H9 (cell line): ENCODE measurements around the gene MARVELD2. TPM values are rescaled to one million over a fixed set of nuclear protein-coding genes. Genes with fewer than 3 reads are reported as not detected.

ENCODE experiments used
- DNase-seq: peaks from one replicate; pipeline ENCODE4 v3.0.0-alpha.2; 2017
- H2AFZ ChIP-seq: one replicate; pipeline ENCODE4 v1.6.1; 2013; ENCODE audit warnings: mild to moderate bottlenecking, low read length, control low read depth, moderate library complexity
- H2AK5ac ChIP-seq: 2 replicates; pipeline ENCODE4 v1.6.1; 2013; ENCODE audit warnings: low read length, control low read depth, mixed read lengths; ENCODE audit not compliant: insufficient read length
- H2BK120ac ChIP-seq: one replicate; pipeline ENCODE4 v1.6.1; 2013; ENCODE audit warnings: low read depth, mild to moderate bottlenecking, low read length, control low read depth, inconsistent platforms; ENCODE audit not compliant: poor library complexity, severe bottlenecking
- H2BK12ac ChIP-seq: 2 replicates; pipeline ENCODE4 v1.6.1; 2013; ENCODE audit warnings: low read length, control low read depth, mixed read lengths, low read depth; ENCODE audit not compliant: insufficient read length
- H2BK15ac ChIP-seq: 2 replicates; pipeline ENCODE4 v1.6.1; 2013; ENCODE audit warnings: low read depth, low read length, control low read depth
- H2BK20ac ChIP-seq: one replicate; pipeline ENCODE4 v1.6.1; 2013; ENCODE audit warnings: low read depth, mild to moderate bottlenecking, low read length, control low read depth, inconsistent platforms; ENCODE audit not compliant: poor library complexity, severe bottlenecking
- H2BK5ac ChIP-seq: 2 replicates; pipeline ENCODE4 v1.6.1; 2013; ENCODE audit warnings: low read length, control low read depth, mixed read lengths; ENCODE audit not compliant: insufficient read length
- H3K14ac ChIP-seq: 2 replicates; pipeline ENCODE4 v1.6.1; 2013; ENCODE audit warnings: low read length, control low read depth; ENCODE audit not compliant: insufficient read depth
- H3K18ac ChIP-seq: 2 replicates; pipeline ENCODE4 v1.6.1; 2013; ENCODE audit warnings: low read depth, mild to moderate bottlenecking, mixed read lengths, low read length, control low read depth; ENCODE audit not compliant: insufficient read length
- H3K23ac ChIP-seq: 2 replicates; pipeline ENCODE4 v1.6.1; 2013; ENCODE audit warnings: low read length, control low read depth, mixed read lengths, low read depth; ENCODE audit not compliant: insufficient read length
- H3K23me2 ChIP-seq: 2 replicates; pipeline ENCODE4 v1.6.1; 2013; ENCODE audit warnings: low read depth, mild to moderate bottlenecking, mixed read lengths, low read length, control low read depth; ENCODE audit not compliant: insufficient read length, poor library complexity, severe bottlenecking
- H3K27ac ChIP-seq: 2 replicates; pipeline ENCODE4 v1.5.1; 2013; ENCODE audit warnings: low read length, control low read depth, mixed read lengths, low read depth; ENCODE audit not compliant: insufficient read length
- H3K27me3 ChIP-seq: 2 replicates; pipeline ENCODE4 v1.6.1; 2013; ENCODE audit warnings: low read length, control low read depth, inconsistent platforms; ENCODE audit not compliant: insufficient read depth
- H3K4ac ChIP-seq: 2 replicates; pipeline ENCODE4 v1.6.1; 2013; ENCODE audit warnings: low read depth, mild to moderate bottlenecking, control low read depth, inconsistent platforms, low read length, moderate library complexity
- H3K4me1 ChIP-seq: 2 replicates; pipeline ENCODE4 v1.6.1; 2013; ENCODE audit warnings: low read length, control low read depth, inconsistent platforms; ENCODE audit not compliant: insufficient read depth
- H3K4me2 ChIP-seq: 2 replicates; pipeline ENCODE4 v1.6.1; 2013; ENCODE audit warnings: low read length, control low read depth, mixed read lengths; ENCODE audit not compliant: insufficient read length, insufficient read depth
- H3K56ac ChIP-seq: 2 replicates; pipeline ENCODE4 v1.6.1; 2013; ENCODE audit warnings: low read depth, mild to moderate bottlenecking, mixed read lengths, low read length, control low read depth; ENCODE audit not compliant: insufficient read length
- H3K79me1 ChIP-seq: 2 replicates; pipeline ENCODE4 v1.6.1; 2013; ENCODE audit warnings: low read depth, mild to moderate bottlenecking, moderate library complexity, low read length, control low read depth, inconsistent platforms; ENCODE audit not compliant: insufficient read depth, poor library complexity, severe bottlenecking
- H3K79me2 ChIP-seq: 2 replicates; pipeline ENCODE4 v1.6.1; 2013; ENCODE audit warnings: low read length, control low read depth, inconsistent platforms; ENCODE audit not compliant: insufficient read depth
- H3K9ac ChIP-seq: 2 replicates; pipeline ENCODE4 v1.6.1; 2013; ENCODE audit warnings: low read length, control low read depth, mixed read lengths; ENCODE audit not compliant: insufficient read length; ENCODE audit errors: extremely low read depth
- H3K9me3 ChIP-seq: one replicate; pipeline ENCODE4 v1.6.1; 2013; ENCODE audit warnings: low read depth, low read length, inconsistent platforms; ENCODE audit not compliant: control insufficient read depth
- H3T11ph ChIP-seq: one replicate; pipeline ENCODE4 v1.6.1; 2013; ENCODE audit warnings: mild to moderate bottlenecking, low read length, control low read depth, inconsistent platforms
- H4K20me1 ChIP-seq: one replicate; pipeline ENCODE4 v1.6.1; 2013; ENCODE audit not compliant: control insufficient read depth, insufficient read length, insufficient read depth
- H4K5ac ChIP-seq: 2 replicates; pipeline ENCODE4 v1.6.1; 2013; ENCODE audit warnings: low read depth, mild to moderate bottlenecking, mixed read lengths, low read length, control low read depth; ENCODE audit not compliant: insufficient read length
- H4K8ac ChIP-seq: replicated peaks from 2 replicates; pipeline ENCODE4 v1.6.1; 2013; ENCODE audit warnings: low read length, control low read depth, mixed read lengths, low read depth; ENCODE audit not compliant: insufficient read length
- H4K91ac ChIP-seq: 2 replicates; pipeline ENCODE4 v1.6.1; 2013; ENCODE audit warnings: low read depth, mild to moderate bottlenecking, moderate library complexity, mixed read lengths, low read length, control low read depth; ENCODE audit not compliant: insufficient read length
- H3K27ac Mint-ChIP-seq, 3 experiments: 2 replicates in 2 of 3; 3 replicates in 1 of 3; pipeline ENCODE4 v1.8.0; 2020 to 2021; ENCODE audit warnings: mixed read lengths in 3 of 3, mild to moderate bottlenecking in 1 of 3, moderate library complexity in 1 of 3
- H3K27me3 Mint-ChIP-seq: 2 replicates; pipeline ENCODE4 v1.8.0; 2021; ENCODE audit warnings: low read depth, mild to moderate bottlenecking, moderate library complexity, mixed read lengths
- H3K36me3 Mint-ChIP-seq, 3 experiments: 2 replicates in 2 of 3; 3 replicates in 1 of 3; pipeline ENCODE4 v1.8.0; 2020 to 2021; ENCODE audit warnings: low read depth in 3 of 3, mixed read lengths in 3 of 3; ENCODE audit not compliant: insufficient read depth in 1 of 3
- H3K4me1 Mint-ChIP-seq, 2 experiments: 2 replicates each; pipeline ENCODE4 v1.8.0; 2020; ENCODE audit warnings: mixed read lengths in 2 of 2
- H3K4me3 Mint-ChIP-seq, 2 experiments: 2 replicates in 1 of 2; 3 replicates in 1 of 2; pipeline ENCODE4 v1.8.0; 2020 to 2021; ENCODE audit warnings: mild to moderate bottlenecking in 2 of 2, mixed read lengths in 2 of 2, moderate library complexity in 1 of 2
- H3K9me3 Mint-ChIP-seq, 2 experiments: 2 replicates in 1 of 2; 3 replicates in 1 of 2; pipeline ENCODE4 v1.8.0; 2020; ENCODE audit warnings: mild to moderate bottlenecking in 2 of 2, mixed read lengths in 2 of 2, moderate library complexity in 1 of 2
- WGBS: extraction: QIAGEN DNeasy Blood & Tissue Kit; methylation state at CpG from one replicate; pipeline ENCODE4 v1.1.7; 2013; ENCODE audit warnings: missing lambda C conversion rate, low lambda C conversion rate, mixed read lengths; ENCODE audit not compliant: insufficient read length; ENCODE audit errors: extremely low coverage; 5-methylcytosine and 5-hydroxymethylcytosine counted together
- total RNA-seq: library from RNA; stranded (reverse); gene quantifications from 2 replicates; pipeline ENCODE4 v1.2.1, GENCODE V29; 2021
- TF ChIP-seq, protein P1 (sequence below): fragments of 200-600 bp; sonication (generic); conservative IDR thresholded peaks from 3 replicates; pipeline ENCODE4 v1.8.0; 2021; ENCODE audit warnings: antibody characterized with exemption, mild to moderate bottlenecking

Gene MARVELD2
- total RNA-seq, 1 experiment from 2014 or later, result 30.3 TPM

DNA sequence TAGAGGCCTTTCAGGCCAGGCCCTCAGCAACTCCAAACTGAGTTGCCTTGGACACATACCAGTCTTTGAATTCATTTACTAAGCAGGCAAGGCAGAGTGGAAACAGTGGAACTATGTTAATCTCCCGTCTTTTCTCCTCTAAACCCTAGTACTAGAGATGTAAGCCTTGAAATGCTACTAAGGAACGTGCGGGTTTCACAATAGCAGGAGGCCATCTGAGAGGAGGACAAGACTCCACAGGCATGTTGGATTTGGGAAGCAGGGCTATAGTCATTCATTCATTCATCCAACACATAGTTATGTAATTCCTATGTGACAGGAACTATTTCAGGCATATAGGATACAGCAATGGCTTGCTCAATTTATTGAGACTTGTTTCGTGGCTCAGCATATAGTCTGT lies 74.3 kb downstream of the MARVELD2 start:
- Histone ChIP-seq H4K20me1 (no peaks in the 10 kb centered on the region), H2BK20ac (no peak overlapping the region), H3T11ph (no peak overlapping the region), H3K4me2 (no peak overlapping the region), H2AFZ (no peak overlapping the region), H3K9ac (no peak overlapping the region), H3K4ac (no peak overlapping the region), H3K18ac (no peak overlapping the region), H3K9me3 (no peaks in the 10 kb centered on the region), H3K79me1 (no peaks in the 10 kb centered on the region), H2BK12ac (no peak overlapping the region), H3K56ac (no peak overlapping the region), H2BK5ac (no peak overlapping the region), H3K23me2 (peaks cover 13% of the 10 kb centered on the region), H2BK15ac (no peak overlapping the region), H2AK5ac (no peak overlapping the region), H3K79me2 (peaks cover 3% of the 10 kb centered on the region; the same call in 1 of the 2 replicates), H3K27me3 (no peaks in the 10 kb centered on the region), H4K91ac (no peak overlapping the region), H3K23ac (no peak overlapping the region), H4K5ac (no peak overlapping the region), H2BK120ac (no peak overlapping the region), H4K8ac (no peak overlapping the region), H3K14ac (no peak overlapping the region), H3K27ac (peak overlapping the region; percentile 25), H3K4me1 (peaks cover 2% of the 10 kb centered on the region; the same call in 1 of the 2 replicates)
- no peak for DNase-seq
- Mint-ChIP-seq H3K9me3 (no peaks in the 10 kb centered on the region; a peak in 1 of 5 replicates), H3K27me3 (peaks cover 3% of the 10 kb centered on the region), H3K4me3 (no peak overlapping the region), H3K27ac (peak overlapping the region in 1 of 3 experiments; percentile 42; a peak in 2 of 7 replicates), H3K36me3 (no peaks in the 10 kb centered on the region), H3K4me1 (peaks cover 16 to 19% of the 10 kb centered on the region in 2 experiments)
- no CpG with 5 or more reads among the region's 4 CpGs for WGBS
- TF ChIP-seq, protein P1, sequence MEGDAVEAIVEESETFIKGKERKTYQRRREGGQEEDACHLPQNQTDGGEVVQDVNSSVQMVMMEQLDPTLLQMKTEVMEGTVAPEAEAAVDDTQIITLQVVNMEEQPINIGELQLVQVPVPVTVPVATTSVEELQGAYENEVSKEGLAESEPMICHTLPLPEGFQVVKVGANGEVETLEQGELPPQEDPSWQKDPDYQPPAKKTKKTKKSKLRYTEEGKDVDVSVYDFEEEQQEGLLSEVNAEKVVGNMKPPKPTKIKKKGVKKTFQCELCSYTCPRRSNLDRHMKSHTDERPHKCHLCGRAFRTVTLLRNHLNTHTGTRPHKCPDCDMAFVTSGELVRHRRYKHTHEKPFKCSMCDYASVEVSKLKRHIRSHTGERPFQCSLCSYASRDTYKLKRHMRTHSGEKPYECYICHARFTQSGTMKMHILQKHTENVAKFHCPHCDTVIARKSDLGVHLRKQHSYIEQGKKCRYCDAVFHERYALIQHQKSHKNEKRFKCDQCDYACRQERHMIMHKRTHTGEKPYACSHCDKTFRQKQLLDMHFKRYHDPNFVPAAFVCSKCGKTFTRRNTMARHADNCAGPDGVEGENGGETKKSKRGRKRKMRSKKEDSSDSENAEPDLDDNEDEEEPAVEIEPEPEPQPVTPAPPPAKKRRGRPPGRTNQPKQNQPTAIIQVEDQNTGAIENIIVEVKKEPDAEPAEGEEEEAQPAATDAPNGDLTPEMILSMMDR, result no peak
